GM19238 (cell line): Measurements from ENCODE around the gene TRIM47.

Source experiments
- DNase-seq: peaks from one replicate; pipeline ENCODE4 v3.0.0; 2011; ENCODE audit warnings: low spot score; ENCODE audit not compliant: insufficient read length

The TRIM47 gene, protein sequence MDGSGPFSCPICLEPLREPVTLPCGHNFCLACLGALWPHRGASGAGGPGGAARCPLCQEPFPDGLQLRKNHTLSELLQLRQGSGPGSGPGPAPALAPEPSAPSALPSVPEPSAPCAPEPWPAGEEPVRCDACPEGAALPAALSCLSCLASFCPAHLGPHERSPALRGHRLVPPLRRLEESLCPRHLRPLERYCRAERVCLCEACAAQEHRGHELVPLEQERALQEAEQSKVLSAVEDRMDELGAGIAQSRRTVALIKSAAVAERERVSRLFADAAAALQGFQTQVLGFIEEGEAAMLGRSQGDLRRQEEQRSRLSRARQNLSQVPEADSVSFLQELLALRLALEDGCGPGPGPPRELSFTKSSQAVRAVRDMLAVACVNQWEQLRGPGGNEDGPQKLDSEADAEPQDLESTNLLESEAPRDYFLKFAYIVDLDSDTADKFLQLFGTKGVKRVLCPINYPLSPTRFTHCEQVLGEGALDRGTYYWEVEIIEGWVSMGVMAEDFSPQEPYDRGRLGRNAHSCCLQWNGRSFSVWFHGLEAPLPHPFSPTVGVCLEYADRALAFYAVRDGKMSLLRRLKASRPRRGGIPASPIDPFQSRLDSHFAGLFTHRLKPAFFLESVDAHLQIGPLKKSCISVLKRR

DNA sequence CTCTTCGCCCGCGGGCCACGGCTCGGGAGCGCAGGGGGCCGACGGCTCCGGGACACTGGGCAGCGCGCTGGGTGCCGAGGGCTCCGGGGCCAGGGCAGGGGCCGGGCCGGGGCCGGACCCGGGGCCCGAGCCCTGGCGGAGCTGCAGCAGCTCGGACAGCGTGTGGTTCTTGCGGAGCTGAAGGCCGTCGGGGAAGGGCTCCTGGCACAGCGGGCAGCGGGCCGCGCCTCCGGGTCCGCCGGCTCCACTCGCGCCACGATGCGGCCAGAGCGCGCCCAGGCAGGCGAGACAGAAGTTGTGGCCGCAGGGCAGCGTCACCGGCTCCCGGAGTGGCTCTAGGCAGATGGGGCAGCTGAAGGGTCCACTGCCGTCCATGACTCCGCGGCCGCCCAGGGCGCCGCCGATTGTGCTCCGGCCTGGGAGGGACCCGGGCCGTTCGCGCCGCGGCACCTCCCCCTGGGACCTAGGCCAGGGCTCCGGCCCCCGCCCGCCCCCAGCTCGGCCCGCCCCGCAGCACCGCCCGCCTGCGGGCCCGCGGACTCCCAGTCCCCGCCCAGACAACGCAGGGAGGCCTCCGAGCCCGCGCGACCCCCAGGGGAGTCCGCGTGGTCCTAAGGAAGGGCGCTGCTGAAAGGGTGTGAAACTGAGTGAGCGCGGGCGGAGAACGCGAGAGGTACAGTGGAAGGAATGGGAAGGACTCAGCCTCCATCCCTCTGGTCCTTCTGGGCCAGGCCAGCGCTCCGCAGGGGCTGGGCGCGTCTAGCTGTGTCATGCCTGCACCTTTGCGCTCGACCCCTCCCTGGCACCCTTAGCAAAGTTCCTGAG lies at the start of gene TRIM47:
TRIM47 (minus strand) TSS at position 408 of the 825 bp plus-strand sequence; CDS start at position 375, 33 bp downstream.
- DNase-seq = peak; percentile 55

DNA sequence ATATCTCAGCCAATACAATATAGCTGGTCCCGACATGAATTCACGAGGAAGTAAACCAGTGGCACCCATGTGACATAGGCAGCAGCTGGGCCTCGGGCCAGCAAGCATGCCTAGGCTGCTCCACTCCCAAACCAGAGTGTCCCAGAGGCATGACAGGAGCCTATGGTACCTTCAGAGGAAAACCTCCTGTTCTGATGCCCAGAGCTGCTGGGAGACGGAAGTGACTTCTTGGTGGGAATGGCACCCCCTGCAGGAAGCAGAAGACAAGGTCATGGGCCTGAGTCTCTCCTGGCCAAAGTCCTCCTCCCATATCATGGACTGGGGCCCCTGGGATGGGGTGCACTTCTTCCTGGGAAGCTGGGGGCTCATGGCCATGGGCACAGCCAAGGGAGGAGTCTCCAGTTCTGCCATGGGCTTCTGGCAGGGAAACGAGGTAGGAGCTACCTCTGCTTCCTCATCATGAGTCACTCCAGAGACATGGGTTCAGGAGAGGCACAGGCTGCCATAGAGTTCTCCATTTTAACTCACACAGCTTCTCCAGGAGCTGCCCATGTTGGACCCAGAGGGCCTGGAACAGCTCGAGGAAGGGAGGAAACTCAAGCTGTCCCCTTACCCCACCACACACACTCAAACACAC lies 49.0 kb upstream of the TRIM47 start:
- peak; percentile 37 for DNase-seq

DNA sequence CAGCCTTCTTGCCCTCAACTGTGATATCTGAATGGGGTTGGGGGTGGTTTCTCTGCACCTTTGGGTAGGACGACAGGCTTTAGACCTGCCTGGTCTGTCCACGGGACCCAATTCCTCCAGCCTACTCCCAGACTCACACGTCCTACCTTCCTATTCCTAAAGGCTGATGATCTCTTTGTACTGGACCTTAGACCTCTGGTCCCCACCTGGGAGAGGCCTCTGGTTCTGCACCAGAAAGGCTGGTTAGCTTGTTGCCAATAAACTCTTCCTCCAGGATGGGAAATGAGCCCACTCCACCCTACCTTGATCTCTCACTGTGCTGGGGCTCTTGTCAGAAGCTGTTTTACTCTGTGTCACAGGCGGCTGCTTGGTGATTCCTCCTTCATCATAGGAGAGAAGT lies 48.1 kb upstream of the TRIM47 start:
- no peak for DNase-seq

DNA sequence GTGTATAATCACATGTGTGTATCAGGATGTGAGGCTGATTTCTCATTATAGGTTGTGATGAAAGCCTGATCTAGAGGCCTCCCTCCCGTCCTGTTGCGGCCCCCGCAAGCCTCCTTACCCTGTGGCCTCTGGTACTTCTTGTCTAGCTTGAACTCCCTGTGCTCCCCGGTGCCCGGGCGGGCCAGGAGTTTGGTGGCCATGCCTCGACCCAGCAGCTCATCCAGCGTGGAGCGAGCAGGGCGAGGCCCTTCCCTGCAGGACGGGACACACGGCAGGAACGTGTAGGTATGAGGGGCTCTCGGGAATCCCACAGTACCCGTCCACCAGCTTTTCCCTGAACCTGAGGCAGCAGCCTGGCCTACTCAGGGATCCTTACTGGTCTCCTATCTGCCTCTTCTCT lies 47.5 kb upstream of the TRIM47 start:
- DNase-seq = no peak

DNA sequence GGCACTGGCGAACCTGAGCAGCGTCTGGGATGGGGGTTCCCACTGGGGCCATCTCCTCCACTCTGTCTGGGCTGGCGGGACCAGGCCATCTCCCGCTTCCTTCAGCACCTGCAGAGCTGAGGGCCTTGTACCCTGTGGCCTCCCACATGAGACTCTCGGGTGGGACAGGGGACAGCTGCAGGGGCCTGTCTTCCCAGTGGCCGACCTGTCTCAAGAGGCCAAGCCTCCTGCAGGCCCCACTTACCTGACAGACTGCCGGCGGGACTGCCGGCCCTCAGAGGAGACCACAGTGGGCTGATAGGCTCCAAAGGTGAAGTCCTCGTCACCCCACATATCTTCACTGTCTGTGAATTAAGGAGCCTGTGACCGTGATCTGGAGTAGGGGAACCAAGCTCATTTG lies 46.7 kb upstream of the TRIM47 start:
- DNase-seq = no peak

DNA sequence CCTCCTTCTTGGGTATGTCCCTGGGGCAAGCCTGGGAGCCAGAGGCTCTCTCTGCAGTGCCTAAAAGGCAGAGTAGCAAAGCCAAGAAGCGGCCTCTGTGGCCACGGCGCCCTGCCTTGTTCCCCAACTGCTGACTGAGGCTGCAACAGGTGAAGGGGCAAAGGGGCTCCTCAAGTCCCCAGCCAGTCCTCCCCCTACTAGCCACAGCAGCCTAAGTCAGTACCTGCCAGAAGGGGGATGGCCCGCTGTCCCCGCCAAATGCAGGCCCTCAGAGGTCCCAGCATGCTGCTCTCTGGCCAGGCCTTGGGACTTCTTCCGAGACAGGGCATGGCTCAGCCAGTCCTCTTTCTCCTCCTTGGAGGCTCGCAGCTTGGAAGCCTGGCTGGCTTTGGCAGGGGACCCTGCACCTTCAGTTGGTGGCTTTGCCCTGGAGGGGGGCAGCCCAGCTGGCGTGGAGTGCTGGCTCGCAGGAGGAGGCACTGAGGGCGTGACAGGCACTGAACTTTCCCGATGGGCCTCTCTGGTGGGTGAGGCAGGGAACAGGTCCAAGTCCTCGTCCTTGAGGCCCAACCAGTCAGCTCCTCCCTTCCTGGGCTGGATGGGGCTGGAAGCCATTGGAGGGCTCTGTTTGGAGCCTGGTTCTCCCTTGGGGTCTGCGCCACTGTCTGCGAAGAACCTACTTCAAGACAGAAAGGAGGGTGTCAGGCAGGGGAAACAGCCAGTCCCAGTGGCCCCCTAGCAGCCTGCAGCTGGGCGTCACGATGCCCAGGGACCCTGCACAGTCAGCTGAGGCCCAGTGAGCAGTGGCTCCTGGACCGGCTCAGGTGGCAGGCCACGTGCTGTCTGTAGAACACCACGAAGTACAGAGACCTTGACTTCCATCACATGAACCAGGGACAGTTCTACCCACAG lies 44.8 kb upstream of the TRIM47 start:
- DNase-seq = no peak

DNA sequence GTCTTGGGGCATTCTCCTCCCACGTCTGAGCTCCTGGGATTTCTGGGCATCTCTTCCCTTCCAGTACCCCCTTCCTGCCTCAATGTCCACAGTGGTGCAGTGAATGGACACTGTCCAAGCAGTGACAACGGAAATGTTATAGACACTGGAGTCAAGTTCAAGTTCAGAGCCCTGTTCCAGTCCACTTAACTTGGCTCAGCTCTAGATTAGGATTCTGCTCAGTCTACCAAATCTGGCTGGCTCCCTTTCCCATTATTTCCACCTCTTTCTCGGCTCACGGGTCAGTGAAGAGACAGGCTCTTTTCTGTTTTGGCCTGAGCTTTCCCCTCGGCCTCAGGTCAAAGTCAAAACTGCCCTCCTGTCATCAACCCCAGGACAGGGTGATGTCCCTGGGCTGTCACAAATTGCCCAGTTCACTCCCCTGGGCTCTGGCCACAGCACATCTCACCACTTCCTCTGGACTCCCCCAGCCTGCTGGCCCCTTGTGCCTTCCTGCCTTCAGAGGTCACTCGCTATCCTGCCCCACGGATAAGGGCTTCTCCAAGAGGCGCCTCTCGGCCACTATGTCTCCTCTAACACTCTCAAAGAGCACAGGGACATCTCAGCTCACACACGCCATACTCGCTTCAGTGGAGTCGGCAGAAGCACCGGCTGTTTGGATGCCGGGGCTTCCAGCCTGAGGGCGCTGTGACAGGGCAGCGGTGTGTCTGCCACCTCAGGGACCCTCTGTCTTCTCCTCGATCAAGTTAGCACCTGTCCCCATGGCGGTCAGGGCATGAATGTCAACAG lies 44.0 kb upstream of the TRIM47 start:
- DNase-seq = no peak

DNA sequence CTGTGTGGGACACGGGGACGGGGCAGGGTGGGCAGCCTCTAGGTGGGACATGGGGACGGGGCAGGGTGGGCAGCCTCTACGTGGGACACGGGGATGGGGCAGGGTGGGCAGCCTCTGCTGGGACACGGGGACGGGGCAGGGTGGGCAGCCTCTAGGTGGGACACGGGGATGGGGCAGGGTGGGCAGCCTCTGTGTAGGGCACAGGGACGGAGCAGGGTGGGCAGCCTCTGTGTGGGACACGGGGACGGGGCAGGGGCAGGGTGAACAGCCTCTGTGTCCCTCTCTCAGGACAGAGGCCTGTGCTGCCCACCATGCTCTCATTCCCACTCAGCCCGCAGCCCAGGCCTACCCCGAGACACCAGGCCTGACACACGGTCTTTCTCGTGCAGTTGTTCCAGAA lies 43.2 kb upstream of the TRIM47 start:
- no peak for DNase-seq

DNA sequence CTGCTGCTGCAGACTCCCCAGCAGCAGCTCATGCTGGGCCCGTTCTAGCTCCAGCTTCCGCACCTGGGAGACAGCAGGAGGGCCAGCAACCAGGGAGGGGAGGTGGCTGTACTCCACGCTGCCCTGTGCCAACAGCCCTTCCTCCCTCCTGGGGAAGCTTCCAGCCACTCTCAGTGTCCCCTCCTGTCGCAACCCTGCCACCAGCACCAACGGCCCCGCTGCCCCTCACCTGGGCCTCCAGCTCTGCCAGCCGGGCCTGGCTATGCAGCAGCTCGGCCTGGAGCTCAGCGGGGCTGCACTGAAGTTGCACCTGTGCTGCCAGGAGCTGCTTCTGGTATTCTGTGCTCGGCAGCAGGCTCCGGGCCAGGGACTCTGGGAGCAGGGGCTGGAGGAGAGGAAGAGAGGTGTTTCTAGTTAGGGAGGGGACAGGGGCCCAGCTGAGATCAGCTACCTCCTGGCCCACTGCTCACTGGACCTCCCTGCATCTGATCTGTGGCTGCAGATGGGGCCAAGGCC lies 41.7 kb upstream of the TRIM47 start:
- no peak for DNase-seq

DNA sequence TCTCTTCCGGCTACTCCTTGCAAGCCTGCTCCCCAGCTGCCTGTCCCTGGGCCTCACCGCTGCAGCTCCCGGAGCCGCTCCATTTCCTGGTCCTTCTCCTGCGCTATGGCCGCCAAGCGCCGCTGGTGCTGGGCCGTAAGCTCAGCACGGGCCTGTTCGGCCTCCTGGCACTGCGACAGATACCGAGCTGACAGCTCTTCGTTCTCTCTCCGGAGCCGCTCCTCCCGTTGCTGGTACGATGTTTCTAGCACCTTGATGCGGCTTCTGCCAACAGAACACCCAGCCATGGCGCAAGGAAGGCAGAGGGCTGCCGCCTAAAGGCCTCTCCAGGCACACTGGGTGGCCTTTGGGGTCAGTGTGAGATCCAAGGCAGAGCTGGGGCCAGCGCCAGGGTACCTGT lies 41.2 kb upstream of the TRIM47 start:
- DNase-seq = no peak

DNA sequence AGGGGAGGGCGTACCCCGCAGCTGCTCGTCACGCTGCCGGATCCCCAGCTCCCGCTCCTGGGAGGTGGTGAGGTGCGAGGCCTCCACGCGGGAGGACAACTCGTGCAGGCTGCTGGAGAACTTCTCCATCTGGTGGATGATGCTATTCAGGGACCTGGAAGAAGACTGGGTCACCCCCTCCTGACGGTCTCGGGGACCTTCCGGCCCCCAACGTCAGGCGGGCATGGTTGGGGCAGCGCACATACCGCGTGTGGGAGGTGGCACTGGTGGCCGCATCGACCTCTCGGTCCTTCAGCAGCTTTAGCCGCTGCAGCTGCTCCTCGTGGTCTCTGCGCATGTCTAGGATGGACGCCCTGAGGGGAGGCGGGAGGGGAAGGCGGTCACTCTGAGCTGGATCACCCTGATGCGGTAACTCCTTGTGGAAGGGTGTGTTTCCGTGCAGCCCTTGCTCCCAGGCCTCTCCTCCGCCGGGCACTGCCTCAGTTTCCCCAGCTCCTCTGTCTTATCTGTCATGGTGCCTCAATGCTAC lies 39.6 kb upstream of the TRIM47 start:
- no peak for DNase-seq

DNA sequence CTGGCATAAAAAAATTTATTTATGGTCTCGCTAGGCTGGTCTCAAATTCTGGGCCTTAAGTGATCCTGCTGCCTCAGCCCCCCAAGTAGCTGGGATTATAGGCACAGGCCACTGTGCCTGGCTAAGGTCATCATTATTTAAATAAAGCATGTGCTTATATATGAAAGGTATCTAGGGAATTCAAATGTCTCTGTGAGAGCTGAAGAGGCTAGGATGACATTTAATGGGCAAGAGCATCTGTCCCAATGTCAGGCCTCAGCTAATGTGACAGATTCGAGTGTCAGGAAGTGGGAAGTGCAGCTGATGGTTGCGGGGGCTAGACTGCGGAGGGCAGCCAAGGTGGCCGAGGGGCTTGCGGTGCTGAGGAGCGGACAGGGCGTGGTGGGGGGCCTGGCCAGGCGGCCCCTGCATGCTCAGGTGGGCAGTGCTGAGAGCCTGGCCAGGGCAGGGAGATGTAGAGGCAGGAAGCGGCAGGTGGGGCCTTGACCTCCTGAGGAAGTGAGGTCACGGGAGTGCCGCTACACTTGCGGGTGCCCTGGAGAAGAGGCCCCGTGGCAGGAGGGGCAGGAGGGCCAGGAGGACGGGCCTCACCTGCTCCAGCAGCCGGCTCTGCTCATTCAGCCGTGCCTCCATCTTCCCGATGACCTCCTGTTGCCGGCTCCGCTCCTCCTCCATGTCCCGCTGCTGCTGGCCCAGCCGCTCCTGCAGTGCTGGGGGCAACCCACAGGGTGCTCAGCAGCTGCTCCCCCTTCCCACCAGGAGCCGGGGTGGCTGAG lies 38.9 kb upstream of the TRIM47 start:
- DNase-seq = no peak

DNA sequence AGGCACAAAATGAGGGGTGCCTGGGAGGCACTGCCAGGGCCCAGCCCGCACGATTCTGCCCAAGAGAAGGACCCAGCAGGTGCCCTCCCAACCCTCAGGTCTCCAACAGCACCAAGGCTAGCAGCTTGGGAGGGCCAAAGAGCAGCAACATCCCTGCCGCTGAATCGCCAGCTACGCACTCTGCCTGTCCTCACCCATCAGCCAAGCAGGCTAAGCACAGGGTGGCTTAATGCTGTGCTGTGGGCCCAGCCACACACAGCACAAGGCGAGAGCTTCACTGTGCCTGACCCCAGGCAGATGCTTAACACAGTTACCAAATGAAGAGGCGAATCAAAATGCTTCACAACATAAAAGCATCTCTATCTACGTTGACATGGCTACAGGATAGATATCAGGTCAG lies 36.9 kb upstream of the TRIM47 start:
- no peak for DNase-seq

DNA sequence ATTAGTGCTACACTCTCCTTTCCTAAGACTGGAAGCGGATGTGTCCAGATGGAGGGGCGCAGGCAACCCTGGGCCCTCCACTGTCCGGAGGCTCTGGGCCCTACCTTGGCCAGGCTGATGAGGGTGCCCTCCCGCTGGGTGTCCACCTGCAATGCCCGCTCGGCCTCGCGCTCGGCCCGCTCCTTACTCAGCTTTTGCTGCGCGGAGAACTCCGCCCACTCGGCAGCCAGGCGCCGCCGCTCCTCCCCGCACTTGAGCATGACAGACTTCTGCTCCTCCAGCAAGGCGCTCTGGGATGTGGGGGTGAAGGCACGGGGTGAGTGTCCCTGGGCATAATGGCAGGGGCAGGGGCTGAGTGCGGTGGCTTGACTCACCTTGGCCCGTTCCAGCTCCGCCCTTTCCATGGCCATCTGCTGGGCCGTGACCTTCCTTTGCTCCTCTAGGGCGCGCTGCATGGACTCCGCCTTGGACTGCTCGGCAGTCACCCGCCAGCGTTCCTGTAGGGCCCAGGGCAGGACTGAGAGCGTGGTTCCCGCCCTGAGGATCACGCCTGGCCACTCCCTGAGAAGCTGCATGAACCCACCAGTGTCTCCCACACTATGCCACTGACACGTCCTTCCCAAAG lies 36.4 kb upstream of the TRIM47 start:
- no peak for DNase-seq

DNA sequence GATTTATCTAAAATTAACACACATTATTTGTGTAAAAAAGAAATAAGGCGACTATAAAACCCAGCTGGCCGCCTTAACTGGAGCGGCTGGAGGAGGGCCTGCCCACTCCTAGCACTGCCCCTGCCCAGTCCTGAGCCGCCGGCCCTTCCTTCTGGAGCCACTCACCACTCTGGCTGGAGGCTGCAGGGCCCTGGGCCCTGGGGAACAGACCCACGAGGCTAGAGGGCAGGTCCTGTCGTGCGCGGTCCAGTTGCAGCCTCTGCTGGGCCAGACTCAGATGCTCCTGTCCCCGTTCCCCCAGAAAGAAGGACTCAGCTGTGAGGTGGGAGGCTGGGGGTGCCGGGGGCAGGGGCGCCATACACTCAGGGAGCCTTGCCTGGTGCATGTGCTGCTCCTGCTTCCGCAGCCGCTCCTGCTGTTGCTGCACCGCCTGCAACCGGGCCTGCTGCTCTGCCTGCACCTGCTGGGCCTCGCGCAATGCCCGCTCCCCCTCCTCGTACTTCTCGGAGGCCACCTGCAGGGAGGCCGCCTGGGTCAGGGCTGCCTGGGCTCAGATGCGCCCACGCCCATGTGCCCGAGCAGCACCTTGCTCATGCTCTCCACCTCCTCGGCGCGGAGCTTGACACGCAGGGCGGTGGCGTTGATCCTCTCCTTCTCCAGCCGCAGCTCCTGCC lies 35.3 kb upstream of the TRIM47 start:
- DNase-seq = no peak

DNA sequence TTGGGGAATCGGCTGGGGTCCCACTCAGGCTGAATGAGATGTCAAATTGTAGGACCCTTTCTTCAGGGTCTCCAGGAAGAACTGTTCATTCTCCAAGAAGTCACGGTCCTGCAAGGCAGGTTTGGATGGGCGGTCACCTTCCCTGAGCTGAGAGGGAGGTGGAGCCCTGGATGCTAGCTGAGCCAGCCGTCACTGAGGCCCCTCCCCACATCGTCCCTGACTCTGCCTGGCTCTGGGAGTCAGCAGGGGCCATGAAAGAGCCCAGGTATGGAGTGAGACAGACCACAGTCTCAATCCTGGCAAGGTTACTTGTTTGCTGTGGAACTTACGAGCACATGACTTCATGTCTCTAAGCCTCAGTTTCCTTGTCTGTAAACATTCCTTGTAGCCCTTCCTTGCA lies 32.3 kb upstream of the TRIM47 start:
- no peak for DNase-seq

DNA sequence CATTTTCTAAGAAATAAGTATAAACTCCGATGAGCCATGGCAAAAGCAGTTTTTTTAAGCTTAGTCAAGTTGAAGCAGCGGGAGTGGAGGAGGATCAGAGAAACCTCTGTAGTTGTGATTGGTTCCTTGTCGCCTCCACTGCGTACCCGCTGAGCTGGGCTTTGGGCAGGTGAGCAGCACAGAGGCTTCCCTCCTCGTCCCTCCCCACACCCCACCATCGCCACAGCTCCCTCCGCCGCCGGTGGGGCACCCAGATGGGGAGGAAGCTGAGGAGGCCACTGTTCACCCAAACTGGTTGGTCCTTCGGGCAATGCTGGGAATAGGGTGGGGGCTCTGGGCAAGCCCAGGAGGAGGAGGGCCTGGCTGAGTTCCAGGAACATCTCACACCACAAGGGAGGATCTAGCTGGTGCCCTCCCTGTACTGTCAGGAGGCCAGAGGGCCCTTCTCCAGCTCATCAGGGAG lies 31.5 kb upstream of the TRIM47 start:
- DNase-seq = no peak
